K562 (cell line): Measurements from ENCODE around the gene KCNN4. TPM values are rescaled to one million over a fixed set of nuclear protein-coding genes. Genes with fewer than 3 reads are reported as not detected.

ENCODE experiments used
- CEBPZ ChIP-seq: fragments of 150-350 bp; IDR thresholded peaks from 2 replicates; pipeline ENCODE4 v1.6.1; 2014; ENCODE audit warnings: low read depth, mild to moderate bottlenecking, low read length, borderline replicate concordance
- KDM2B ChIP-seq: fragments of 250-450 bp; sonication (Bioruptor Pico); IDR thresholded peaks from 2 replicates; pipeline ENCODE4 v1.8.0; 2021; ENCODE audit warnings: mild to moderate bottlenecking, moderate library complexity
- MAX ChIP-seq: sonication (generic); formaldehyde crosslinking; IDR thresholded peaks from 2 replicates; pipeline ENCODE4 v1.9.0; 2022; ENCODE audit warnings: mild to moderate bottlenecking, missing genetic modification reagents
- MIER1 ChIP-seq: fragments of 450-650 bp; IDR thresholded peaks from 2 replicates; pipeline ENCODE4 v1.6.1; 2016; ENCODE audit warnings: antibody characterized with exemption, mild to moderate bottlenecking, low read depth
- NFIC ChIP-seq: fragments of 450-650 bp; IDR thresholded peaks from 2 replicates; pipeline ENCODE4 v1.6.1; 2017; ENCODE audit warnings: mild to moderate bottlenecking, inconsistent platforms
- NR2C1 ChIP-seq, 2 experiments: fragments of 450-650 bp; IDR thresholded peaks; 2 replicates each; pipeline ENCODE4 v1.6.1; 2017; ENCODE audit warnings: mild to moderate bottlenecking in 2 of 2, antibody characterized with exemption in 1 of 2, inconsistent platforms in 1 of 2, missing compliant biosample characterization in 1 of 2, missing genetic modification characterization in 1 of 2
- NR2F6 ChIP-seq: fragments of 450-650 bp; formaldehyde crosslinking; IDR thresholded peaks from 2 replicates; pipeline ENCODE4 v1.4.0; 2020; ENCODE audit warnings: mild to moderate bottlenecking
- RFX5 ChIP-seq: IDR thresholded peaks from 2 replicates; pipeline ENCODE4 v1.6.1; 2011; ENCODE audit warnings: low read depth, mild to moderate bottlenecking, improper control_type of control experiment, low read length
- SMC3 ChIP-seq: conservative IDR thresholded peaks from 2 replicates; pipeline ENCODE4 v1.6.1; 2011; ENCODE audit warnings: low read depth, low read length, improper control_type of control experiment; ENCODE audit not compliant: insufficient read depth
- TAF7 ChIP-seq: fragments of 450-650 bp; IDR thresholded peaks from 2 replicates; pipeline ENCODE4 v1.6.1; 2016; ENCODE audit warnings: missing genetic modification characterization, missing compliant biosample characterization
- ZFP30 ChIP-seq: fragments of 250-450 bp; sonication (Bioruptor Pico); IDR thresholded peaks from 2 replicates; pipeline ENCODE4 v1.8.0; 2022; ENCODE audit warnings: moderate library complexity, mild to moderate bottlenecking, inconsistent platforms, borderline replicate concordance
- ZNF165 ChIP-seq: fragments of 250-450 bp; sonication (Bioruptor Pico); IDR thresholded peaks from 2 replicates; pipeline ENCODE4 v1.4.0; 2020; ENCODE audit warnings: borderline replicate concordance
- ZNF589 ChIP-seq: fragments of 200-800 bp; sonication (Bioruptor generic); IDR thresholded peaks from 2 replicates; pipeline ENCODE4 v1.6.1; 2016; ENCODE audit warnings: low read depth, missing genetic modification characterization, missing compliant biosample characterization
- polyA plus RNA-seq, 8 experiments: library from polyadenylated mRNA; depleted of rRNA in 4 of 8; stranded (reverse) in 5 of 8; unstranded in 3 of 8; fragments of >200 nt; fragmentation: Nextera tagmentation in 2 of 8; fragmentation: Illumina TruSeq in 1 of 8; extraction: Ambion mirVana in 2 of 8; extraction: Trizol in 1 of 8; gene quantifications; 2 replicates each; pipeline versions ENCODE4 v1.2.1 to v1.2.3, GENCODE V29; 2011 to 2014; ENCODE audit warnings: inconsistent platforms in 1 of 8, missing spikeins in 1 of 8
- total RNA-seq, 7 experiments: library from RNA; depleted of rRNA in 6 of 7; stranded (reverse); fragments of >200 nt in 6 of 7; fragmentation: Illumina TruSeq in 2 of 7; extraction: Trizol in 2 of 7; gene quantifications; 2 replicates each; pipeline versions ENCODE4 v1.2.1 to v1.2.3, GENCODE V29; 2011 to 2021; ENCODE audit warnings: low replicate concordance in 1 of 7
- TF ChIP-seq, protein P1 (sequence below): fragments of 450-650 bp; IDR thresholded peaks from 2 replicates; pipeline ENCODE4 v1.7.0; 2016; ENCODE audit warnings: borderline replicate concordance
- TF ChIP-seq, protein P2 (sequence below), 2 experiments: fragments of 150-350 bp in 1 of 2; IDR thresholded peaks; 2 replicates each; pipeline ENCODE4 v1.6.1; 2012 to 2016; ENCODE audit warnings: low read depth in 2 of 2, low read length in 2 of 2, mild to moderate bottlenecking in 1 of 2, moderate library complexity in 1 of 2
- TF ChIP-seq, protein P3 (sequence below), 2 experiments: fragments of 450-650 bp in 1 of 2; sonication (generic) in 1 of 2; formaldehyde crosslinking; conservative IDR thresholded peaks; 2 replicates each; pipeline versions ENCODE4 v1.4.0 to v1.8.1; 2020 to 2022; ENCODE audit warnings: mild to moderate bottlenecking in 1 of 2, missing genetic modification reagents in 1 of 2

The KCNN4 gene
- total and polyA plus RNA-seq, 9 of the 15 experiments (the other 6 are each of a cell fraction or from before 2014, with no cell fraction given): 0.53 to 37.7 (median 25.9) TPM

- no peak for TF ChIP-seq NR2C1 (IDR thresholded peaks at IDR 0.05)
- TF ChIP-seq NR2C1 (tag; IDR thresholded peaks at IDR 0.05): no peak
- peak; percentile 100 for TF ChIP-seq MIER1
- no peak for TF ChIP-seq MAX
- TF ChIP-seq, protein P1, sequence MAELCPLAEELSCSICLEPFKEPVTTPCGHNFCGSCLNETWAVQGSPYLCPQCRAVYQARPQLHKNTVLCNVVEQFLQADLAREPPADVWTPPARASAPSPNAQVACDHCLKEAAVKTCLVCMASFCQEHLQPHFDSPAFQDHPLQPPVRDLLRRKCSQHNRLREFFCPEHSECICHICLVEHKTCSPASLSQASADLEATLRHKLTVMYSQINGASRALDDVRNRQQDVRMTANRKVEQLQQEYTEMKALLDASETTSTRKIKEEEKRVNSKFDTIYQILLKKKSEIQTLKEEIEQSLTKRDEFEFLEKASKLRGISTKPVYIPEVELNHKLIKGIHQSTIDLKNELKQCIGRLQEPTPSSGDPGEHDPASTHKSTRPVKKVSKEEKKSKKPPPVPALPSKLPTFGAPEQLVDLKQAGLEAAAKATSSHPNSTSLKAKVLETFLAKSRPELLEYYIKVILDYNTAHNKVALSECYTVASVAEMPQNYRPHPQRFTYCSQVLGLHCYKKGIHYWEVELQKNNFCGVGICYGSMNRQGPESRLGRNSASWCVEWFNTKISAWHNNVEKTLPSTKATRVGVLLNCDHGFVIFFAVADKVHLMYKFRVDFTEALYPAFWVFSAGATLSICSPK: no peak
- TF ChIP-seq TAF7 (tag): no peak
- no peak for TF ChIP-seq NR2F6 (CRISPR knock-in tag)
- TF ChIP-seq, protein P2, sequence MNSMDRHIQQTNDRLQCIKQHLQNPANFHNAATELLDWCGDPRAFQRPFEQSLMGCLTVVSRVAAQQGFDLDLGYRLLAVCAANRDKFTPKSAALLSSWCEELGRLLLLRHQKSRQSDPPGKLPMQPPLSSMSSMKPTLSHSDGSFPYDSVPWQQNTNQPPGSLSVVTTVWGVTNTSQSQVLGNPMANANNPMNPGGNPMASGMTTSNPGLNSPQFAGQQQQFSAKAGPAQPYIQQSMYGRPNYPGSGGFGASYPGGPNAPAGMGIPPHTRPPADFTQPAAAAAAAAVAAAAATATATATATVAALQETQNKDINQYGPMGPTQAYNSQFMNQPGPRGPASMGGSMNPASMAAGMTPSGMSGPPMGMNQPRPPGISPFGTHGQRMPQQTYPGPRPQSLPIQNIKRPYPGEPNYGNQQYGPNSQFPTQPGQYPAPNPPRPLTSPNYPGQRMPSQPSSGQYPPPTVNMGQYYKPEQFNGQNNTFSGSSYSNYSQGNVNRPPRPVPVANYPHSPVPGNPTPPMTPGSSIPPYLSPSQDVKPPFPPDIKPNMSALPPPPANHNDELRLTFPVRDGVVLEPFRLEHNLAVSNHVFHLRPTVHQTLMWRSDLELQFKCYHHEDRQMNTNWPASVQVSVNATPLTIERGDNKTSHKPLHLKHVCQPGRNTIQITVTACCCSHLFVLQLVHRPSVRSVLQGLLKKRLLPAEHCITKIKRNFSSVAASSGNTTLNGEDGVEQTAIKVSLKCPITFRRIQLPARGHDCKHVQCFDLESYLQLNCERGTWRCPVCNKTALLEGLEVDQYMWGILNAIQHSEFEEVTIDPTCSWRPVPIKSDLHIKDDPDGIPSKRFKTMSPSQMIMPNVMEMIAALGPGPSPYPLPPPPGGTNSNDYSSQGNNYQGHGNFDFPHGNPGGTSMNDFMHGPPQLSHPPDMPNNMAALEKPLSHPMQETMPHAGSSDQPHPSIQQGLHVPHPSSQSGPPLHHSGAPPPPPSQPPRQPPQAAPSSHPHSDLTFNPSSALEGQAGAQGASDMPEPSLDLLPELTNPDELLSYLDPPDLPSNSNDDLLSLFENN (IDR thresholded peaks at IDR 0.05; ENCODE audit: low read depth in 2 of 2, low read length in 2 of 2): no peak
- peak; percentile 86 for TF ChIP-seq NFIC
- peak; percentile 42; the same call in 1 of the 2 replicates for TF ChIP-seq ZNF589 (CRISPR knock-in tag)
- TF ChIP-seq SMC3: no peak
- no peak for TF ChIP-seq ZNF165 (CRISPR knock-in tag)
- no peak for TF ChIP-seq ZFP30 (CRISPR knock-in tag)
- TF ChIP-seq RFX5: no peak
- TF ChIP-seq KDM2B (CRISPR knock-in tag): no peak
- TF ChIP-seq, protein P3, sequence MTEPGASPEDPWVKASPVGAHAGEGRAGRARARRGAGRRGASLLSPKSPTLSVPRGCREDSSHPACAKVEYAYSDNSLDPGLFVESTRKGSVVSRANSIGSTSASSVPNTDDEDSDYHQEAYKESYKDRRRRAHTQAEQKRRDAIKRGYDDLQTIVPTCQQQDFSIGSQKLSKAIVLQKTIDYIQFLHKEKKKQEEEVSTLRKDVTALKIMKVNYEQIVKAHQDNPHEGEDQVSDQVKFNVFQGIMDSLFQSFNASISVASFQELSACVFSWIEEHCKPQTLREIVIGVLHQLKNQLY (CRISPR knock-in tag; conservative IDR thresholded peaks at IDR 0.05): no peak
- TF ChIP-seq CEBPZ: no peak
Measured at GRCh38 chr19:43777163-43777695, 3.5 kb downstream of the KCNN4 start (continued).
